Measurements from ENCODE around the gene CRB1.

DNA sequence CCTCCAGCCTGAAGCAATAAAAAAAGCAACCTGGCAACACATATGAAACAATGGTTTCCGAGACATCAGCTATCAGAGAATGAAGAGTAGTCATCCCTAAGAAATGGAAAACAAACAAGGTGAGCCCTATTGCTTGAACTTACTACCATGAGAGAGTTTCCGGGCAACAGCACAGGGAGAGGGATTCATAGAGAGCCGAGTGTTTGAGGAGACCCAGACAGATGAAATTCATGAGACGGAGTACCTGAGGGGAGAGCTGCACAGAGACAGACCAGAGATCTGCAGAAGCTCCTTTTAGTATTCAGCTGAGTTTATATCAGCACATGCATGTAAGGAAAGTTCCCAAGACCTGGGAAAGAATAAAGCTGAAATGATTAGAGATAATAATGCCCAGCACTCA is 19.8 kb downstream of the CRB1 start:
- TF ChIP-seq SUZ12 (IDR thresholded peaks at IDR 0.05) (no peak), SP1 (IDR thresholded peaks at IDR 0.05) (no peak), L3MBTL2 (conservative IDR thresholded peaks at IDR 0.05) (no peak), BHLHE40 (IDR thresholded peaks at IDR 0.05; ENCODE audit: borderline replicate concordance) (no peak), HDGF (IDR thresholded peaks at IDR 0.05; ENCODE audit: borderline replicate concordance) (no peak), PKNOX1 (IDR thresholded peaks at IDR 0.05) (no peak), ARNT (IDR thresholded peaks at IDR 0.05) (no peak), FOXM1 (IDR thresholded peaks at IDR 0.05; ENCODE audit: borderline replicate concordance) (no peak), FOXA1 (IDR thresholded peaks at IDR 0.05) (no peak), FOXK2 (IDR thresholded peaks at IDR 0.05) (no peak), ELF4 (IDR thresholded peaks at IDR 0.05) (no peak), LEF1 (IDR thresholded peaks at IDR 0.05; ENCODE audit: borderline replicate concordance) (no peak), ZNF384 (IDR thresholded peaks at IDR 0.05) (no peak), NFRKB (IDR thresholded peaks at IDR 0.05) (no peak)
